Left lobe of liver (tissue), 2 donors: ENCODE measurements around the gene MAGI2. TPM values are rescaled to one million over a fixed set of nuclear protein-coding genes. Genes with fewer than 3 reads are reported as not detected.
A peak's percentile ranks its signal among the peaks of the same experiment; 100 is the strongest.
"Not testable (repeated sequence)": the region's sequence is repeated elsewhere in the genome, so short reads cannot be mapped to it uniquely, and the experiment has no call there.

Experiments
- ATAC-seq: fragments of 200-7000 bp; cut with Tn5 transposase; one replicate; pipeline ENCODE4 v1.9.1; 2020; ENCODE audit warnings: mild to moderate bottlenecking, moderate library complexity
- DNase-seq: peaks from one replicate; pipeline ENCODE4 v3.0.0-alpha.2; 2020; ENCODE audit warnings: low spot score
- total RNA-seq: library from RNA; stranded (reverse); gene quantifications from one replicate; pipeline ENCODE4 v1.2.1, GENCODE V29; 2021
- donor health status: DM: no; HTN: no; CAD: no; lungs with moderate emphysema.
- donor health status: DM: no; HTN: yes; CAD: no.

Gene MAGI2
- total RNA-seq, 1 donor from 2014 or later: 2.9 TPM

DNA sequence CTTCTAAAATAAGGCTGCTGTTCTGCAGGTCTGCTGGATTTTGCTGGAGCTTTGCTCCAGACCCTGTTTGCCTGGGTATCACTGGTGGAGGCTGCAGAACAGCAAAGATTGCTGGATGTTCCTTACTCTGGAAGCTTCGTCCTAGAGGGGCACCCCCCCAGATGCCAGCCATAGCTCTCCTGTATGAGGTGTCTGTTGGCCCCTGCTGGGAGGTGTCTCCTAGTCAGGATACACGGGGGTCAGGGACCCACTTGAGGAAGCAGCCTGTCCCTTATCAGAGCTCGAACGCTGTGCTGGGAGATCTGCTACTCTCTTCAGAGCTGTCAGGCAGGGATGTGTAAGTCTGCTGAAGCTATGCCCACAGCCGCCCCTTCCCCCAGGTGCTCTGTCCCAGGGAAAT is 382.3 kb downstream of the MAGI2 start:
- not testable (repeated sequence) for DNase-seq, ATAC-seq

DNA sequence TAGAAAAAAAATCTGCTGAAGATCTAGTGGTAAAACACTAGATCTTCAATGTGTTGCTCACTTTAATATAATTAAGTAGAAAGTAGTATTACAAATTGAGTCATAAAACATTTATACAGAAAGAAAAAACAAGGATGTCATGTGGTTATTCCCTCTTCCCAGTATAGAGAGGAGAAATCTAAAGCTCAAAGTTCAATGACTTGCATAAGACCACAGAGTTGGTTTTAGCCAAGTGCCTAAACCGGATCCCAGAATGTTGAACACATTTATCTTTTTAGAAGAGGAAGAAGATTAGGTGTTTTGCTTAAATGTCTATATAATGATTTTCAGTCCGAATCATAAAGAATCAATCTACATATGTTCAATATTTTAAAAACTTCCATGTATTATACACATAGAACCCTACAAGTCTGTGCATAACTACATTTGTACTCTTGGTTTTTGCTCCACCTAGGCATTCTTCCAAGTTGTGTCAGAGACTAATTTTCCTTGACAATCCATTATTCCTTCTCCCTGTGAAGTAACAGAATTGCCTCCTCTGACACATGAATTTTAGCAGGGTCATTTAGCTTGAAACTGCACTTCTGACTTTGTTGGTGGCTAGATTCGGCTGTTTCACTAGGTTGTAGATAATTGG is 389.2 kb downstream of the MAGI2 start:
- no peak for DNase-seq
- peak; percentile 91 for ATAC-seq

DNA sequence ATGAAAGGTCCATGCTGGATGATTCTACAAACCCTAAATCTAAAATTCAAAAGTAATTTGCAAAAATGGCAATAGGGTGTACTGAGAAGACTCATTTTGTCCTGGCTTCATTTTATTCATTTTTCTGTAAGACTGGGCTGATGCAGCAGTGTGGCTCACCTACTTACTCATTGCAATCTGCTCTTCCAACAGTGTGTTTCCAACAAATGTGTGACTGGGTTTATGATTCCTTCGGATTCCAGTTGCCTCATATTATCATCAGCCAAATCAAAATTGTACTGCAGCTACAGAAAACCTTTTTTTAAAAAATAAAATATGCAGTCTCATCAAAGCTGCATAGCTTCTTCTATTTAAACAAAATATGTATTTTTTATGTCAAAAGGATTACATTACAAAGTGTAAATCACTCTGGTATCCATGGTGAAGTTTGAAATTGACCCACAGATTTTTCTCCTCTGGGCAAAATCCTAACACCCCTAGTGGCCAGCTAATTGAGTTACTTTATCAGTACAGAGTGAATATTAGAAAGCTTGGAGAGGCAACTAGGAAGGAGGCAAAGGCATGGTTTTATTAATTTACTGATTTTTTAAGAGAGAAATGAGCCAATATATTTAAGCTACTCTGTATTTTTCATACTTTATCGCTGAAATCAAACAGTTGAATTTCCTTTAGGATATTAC is 390.3 kb downstream of the MAGI2 start:
- ATAC-seq (no peak), DNase-seq (no peak)

DNA sequence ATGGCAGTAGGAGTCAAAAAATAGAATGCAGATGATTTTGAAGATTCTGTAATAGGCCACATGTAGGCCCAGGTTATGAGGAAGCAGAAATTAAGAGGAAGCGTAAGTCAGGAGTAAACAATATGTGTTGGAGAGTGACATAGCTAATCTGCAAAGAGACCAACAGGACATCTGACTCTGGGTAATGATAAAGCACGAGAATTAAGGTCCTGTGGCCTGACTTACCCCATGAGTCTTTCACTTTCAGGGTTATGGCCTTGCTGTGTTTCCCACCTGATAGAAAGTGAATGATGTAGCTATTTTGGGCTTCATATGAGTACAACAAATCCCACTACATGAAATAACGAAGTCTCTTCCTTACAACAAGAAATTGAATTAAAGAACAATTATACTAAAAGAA is 393.0 kb downstream of the MAGI2 start:
- ATAC-seq: no peak
- DNase-seq: no peak

DNA sequence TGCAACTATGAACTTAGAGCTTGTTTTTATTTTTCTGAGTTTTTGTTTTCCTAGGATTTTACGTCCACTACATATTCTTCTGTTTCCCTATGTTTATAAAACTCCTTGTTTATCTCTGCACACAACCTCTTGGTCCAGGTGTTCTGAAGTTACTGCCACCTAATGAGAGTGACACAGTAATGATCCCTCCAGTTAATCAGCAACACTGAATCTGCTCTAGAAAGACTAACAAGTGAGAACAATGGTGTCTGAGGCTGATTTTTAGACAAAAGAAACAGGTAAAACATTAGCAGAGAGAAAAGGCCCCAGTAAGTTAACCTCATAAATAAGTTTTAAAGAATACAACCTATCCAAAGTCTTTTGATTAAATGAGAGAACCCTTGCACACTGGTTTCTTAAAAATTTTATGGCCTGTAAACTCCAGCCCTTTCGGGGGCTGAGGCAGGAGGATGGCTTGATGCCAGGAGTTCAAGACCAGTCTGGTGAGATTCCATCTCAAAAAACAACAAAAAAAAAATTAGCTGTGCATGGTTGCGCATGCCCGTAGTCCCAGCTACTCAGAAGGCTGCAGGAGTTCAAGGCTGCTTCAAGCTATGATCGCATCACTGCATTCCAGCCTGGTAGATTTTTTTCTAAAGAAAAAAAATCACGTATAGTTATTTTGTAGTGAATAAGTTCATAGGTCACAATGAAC is 397.6 kb downstream of the MAGI2 start:
- ATAC-seq (no peak), DNase-seq (no peak)

DNA sequence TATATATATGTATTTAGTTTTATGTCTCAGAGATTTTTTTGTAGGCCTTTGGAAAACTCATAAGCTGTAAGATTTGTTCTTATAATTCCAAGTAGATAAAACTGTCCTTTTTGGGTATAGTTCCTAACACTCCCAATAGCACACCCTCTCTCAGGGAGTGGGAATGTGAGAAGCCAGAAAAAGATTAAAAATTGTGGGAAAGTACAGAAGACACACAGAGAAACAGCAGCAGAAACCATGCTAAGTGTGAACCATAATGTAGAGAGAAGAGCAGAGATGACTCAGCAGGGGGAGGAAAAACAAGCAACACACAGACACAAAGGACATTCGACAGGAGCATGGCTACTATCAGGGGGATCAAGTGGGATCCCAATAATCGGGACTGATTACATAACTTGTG is 401.6 kb downstream of the MAGI2 start:
- no peak for ATAC-seq
- no peak for DNase-seq

DNA sequence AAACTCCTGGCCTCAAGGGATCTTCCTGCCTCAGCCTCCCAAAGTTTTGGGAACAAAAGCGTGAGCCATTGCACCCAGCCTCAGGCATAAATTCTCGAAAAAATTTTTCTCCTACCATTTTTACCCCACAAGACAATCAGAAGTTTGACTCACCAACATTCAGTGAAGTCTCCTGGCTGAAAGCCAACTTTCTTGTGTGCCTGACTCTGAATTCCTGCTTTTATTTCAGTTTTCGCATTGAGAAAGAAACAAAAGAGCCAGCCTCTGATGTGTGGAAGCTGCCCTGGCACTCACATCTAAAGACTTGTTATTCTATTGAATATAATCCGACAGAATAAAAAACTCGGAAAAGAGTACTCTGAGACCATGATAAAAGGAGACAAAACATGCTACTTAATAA is 402.9 kb downstream of the MAGI2 start:
- ATAC-seq (no peak), DNase-seq (no peak)

DNA sequence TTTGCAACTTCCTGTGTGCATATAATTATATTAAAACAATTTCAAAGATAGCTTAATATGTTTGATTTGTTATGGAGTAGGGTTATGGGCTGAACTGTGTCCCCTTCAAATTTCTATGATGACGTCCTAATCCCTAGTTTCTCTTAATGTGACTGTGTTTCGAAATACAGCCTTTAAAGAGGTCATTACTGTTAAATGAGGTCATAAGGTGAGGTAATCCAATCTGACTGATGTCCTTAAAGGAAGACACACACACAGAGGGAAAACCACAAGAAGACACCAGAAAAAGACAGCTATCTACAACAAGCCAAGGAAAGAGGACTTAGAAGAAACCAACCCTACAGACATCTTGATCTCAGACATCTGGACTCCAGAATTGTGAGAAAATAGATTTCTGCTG is 407.4 kb downstream of the MAGI2 start:
- no peak for DNase-seq
- ATAC-seq: no peak

DNA sequence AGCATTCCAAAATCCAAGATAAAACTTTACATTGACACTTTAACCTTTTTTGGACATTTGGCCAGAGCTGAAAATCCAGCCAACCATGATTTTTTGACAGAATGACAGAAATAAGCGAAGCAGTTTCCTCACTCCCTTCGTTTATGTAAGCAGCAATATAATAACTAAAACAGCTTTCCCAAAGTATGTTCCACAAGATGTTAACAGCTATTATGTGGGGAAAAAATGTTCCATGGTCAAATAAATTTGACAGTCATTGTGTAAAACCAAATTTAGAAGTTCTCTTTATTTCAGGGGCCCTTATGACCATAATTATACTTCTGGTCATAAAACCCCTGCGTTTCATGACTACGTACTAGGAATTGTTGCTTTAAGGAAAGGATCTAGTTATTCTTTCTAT is 416.5 kb downstream of the MAGI2 start:
- no peak for ATAC-seq

DNA sequence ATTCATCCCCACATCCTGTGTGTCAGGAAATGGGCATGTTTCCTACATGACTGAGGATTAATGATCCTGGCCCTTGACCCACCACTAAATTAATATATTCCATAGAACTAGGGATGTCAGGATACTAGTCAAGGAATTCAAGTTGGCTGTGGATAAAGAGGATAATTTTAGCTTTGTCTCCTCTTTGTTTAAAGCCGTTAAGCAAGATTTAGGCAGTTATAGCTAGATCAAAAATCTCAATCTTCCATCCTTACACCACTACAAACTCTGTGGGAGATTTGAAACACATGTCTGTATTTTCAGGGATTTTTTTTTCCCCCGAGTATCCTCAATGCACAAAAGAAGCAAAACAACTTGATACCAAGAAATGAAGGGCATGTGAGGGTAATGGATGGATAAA is 417.1 kb downstream of the MAGI2 start:
- DNase-seq (no peak), ATAC-seq (no peak)

More for the DNA sequence above, 416.5 kb downstream of the MAGI2 start:
- DNase-seq: no peak

DNA sequence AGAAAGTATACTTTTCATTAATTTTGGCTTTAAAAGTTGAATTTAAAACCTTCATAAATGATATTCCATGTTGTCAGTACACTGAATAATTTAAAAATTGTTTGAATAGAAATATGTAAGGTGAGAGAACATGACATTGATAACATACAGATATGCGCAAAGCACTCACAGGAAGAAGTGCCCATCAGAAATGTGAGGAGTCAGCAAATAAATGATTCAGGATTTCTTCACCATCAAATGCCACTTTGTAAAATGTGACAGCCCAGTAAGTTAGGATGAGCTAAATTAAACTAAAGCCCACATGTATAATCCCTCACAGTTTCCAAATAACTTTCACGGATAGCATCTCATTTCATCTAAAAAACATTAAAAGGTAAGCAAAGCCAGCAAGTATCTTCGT is 417.6 kb downstream of the MAGI2 start:
- no peak for DNase-seq
- no peak for ATAC-seq

DNA sequence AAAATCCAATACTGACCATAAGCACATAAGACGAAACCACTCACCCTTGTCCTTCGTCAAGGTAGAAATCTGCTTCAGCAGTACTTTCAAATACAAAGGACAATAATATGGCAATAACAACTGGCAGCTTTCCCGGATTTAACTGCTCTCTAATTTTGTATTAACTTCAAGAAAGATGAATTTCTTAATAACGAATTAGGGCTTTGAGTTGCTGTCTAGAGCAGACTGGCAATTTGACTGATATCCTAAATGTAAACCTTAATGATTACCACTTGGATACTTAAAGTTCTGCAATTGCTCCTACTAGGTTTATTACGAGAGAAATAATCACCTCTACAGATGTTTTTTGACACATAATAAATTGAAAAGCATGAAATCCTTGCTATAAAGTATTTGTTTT is 418.7 kb downstream of the MAGI2 start:
- no peak for ATAC-seq
- no peak for DNase-seq

DNA sequence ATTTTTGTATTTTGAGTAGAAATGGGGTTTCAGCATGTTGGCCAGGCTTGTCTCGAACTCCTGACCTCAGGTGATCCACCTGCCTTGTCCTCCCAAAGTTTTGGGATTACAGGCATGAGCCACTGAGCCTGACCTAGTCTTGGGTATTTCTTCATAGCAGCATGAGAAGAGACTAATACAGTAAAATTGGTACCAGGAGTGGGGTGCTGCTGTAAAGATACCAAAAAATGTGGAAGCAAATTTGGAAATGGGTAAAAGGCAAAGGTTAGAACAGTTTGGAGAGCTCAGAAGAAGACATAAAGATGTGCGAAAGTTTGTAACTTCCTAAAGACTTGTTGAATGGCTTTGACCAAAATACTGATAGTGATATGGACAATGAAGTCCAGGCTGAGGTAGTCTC is 433.8 kb downstream of the MAGI2 start:
- ATAC-seq, DNase-seq: not testable (repeated sequence)

DNA sequence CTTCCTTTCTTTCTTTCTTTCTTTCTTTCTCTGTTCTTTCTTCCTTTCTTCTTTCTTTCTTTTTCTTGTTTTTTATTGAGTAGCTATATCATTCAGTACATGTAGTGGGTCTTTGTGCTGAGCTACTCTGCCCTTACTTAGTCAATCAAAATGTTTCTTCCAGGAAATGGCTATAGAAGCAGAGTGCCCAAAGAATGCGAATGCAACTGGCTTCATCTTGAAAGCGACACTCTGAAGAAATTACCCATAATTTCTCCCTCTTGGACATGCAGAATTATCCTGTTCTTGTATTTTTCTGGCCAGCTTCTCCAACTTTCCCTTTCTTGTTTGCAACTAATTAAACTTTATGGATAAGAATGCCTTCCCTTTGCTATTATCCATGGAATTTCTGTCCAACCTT is 441.5 kb downstream of the MAGI2 start:
- DNase-seq (no peak), ATAC-seq (no peak)

DNA sequence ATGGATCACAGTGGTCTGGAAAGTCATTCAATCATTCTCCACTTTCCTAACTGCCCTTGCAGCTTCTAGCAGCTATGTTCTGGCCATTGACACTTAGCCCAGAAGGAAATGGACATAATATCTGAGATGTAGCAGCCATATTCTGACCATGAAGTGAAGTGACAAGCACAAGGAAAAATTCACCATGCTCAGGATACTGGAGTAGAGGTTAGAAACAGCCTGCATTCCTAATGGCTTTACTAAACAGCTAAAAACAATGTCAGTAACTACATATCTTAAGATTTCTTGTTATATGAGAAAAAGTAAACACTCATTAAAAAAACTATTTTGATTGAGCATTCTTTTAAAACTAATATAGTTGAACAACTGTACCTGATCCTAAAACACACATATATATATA is 443.8 kb downstream of the MAGI2 start:
- DNase-seq (no peak), ATAC-seq (no peak)

DNA sequence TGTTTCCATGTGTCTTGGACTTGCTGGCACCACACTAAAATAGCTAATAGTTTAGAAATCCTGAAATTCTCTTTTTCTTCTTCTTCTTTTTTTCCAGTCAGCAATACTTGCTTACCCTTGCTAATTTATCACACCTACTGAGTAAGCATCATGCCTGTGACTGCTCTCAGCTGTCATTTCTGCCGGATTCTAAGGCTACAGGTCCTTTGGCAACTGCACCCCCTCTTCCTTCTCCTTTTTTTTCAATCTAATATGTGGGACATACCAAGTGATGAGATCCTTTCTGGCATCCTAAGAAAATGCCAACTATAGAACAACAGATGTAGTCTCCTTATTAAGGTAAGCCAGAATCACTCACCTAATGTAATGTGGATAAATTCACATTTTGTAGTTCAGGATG is 444.7 kb downstream of the MAGI2 start:
- DNase-seq: no peak
- ATAC-seq: no peak

DNA sequence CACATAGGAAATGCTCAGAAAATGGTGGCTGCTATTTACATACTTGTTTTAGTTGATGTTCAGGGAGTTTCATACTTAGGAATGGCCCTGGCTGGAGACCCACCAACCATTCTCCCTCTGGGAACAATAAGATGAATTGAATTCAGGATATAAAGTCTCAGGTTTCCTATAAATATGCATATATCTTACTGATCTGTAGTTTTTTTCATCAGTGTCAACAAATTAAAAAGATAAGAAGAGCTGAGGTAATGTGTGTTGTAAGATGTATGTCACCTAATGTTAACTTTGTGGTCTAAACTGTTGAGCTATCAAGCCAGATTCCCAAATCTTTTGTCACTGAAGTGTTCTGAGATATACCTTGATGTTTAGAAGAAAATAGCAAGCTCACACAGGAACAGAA is 457.5 kb downstream of the MAGI2 start:
- ATAC-seq: no peak
- DNase-seq: no peak

DNA sequence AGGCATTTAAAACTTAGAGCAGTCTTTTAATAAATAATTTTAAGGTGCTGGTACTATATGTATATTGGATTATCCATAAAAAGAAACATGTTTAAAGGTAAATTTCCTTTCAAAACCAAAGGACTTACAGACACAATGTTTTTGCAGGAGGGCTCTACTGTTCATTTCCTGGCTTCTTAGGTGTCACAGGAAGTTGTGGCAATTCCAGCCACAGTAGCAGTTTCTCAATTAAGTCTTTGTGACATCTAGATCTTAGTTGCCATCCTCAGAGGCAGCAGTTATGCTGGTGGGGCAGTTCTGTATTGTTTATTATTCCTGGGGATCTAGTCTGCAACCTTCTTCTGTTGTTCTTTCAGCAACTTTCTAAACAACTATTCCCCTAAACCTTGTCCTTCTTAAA is 460.1 kb downstream of the MAGI2 start:
- ATAC-seq (no peak), DNase-seq (no peak)

DNA sequence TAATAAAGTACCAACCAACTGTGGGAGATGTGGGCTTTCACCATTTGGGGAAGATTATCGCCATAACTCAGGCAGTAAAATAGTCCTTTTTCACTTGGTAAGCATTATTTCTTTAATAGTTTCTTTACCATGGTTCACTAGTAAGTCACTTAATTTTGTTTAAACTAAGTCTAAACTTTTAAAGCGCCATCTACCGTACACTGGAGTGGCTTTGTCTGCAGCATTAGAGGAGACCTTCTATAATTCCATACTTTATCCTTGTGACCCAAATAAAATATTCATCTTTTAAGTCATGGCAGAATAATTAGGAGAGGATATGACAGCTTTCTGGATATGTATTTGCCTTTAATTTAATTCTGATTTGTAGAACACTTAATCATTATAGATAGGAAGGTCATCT is 468.0 kb downstream of the MAGI2 start:
- no peak for ATAC-seq
- no peak for DNase-seq

DNA sequence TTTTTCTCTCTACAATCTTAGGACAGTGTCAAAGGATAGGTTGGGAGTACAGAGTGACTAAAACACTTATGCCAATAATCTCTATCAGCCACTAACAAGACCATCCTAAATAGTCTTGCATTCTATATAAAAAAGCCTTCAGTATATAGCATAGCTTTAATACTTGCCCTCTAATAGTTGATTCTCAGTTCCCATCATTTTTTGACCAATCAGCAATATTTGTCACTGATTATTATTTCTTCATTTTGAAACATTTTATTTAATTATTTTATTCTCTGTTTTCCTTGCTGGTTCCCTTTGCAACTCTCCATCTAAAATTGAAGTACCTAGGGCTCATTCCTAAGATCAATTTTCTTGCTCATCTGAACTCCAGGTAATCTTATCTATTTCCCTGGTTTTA is 470.0 kb downstream of the MAGI2 start:
- ATAC-seq: no peak

DNA sequence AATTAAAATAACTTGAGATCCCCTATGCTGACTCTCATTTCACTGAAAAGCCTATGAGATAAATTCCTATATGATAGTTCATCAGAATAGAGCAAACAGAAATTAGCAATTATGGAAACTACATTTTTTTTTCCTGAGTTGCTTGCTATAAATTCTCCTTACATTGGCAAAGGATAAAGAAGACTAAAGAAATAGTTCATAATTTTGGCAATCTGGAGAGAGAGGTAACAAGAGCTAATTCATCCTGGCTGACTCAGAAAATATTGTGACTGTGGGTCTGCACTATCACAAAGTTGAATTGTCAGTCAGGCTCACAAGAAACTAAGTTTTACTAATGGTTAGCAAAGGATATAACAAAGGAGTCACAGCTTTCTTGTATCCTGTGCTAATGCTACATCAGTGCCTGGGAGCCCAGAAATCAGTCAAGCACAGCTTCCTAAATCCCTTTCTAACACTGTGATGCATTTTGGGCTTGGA is 483.0 kb downstream of the MAGI2 start:
- DNase-seq (no peak), ATAC-seq (no peak)

More for the DNA sequence above, 470.0 kb downstream of the MAGI2 start:
- DNase-seq: no peak

DNA sequence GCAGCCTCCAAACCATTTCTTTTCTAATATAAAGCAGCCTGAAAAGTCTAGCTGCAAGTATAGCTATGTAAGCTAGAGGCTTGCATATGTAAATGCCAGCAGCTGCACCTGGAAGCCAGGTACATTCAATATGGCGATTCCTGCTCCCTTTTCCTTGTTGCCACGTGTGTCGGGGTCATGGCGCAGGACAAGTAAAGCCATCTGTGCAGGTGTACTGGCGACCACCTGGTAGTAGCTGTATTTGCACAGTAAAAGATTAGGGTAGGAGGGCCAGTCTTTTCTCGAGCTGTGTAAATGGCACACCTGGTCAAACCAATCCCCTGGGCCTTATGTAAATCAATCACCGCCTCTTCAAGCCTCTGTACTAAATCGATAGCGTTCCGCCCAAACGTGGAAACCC is 484.5 kb downstream of the MAGI2 start:
- ATAC-seq (no peak), DNase-seq (no peak)
